ENCODE results near the gene CARMIL3.

Gene CARMIL3

DNA sequence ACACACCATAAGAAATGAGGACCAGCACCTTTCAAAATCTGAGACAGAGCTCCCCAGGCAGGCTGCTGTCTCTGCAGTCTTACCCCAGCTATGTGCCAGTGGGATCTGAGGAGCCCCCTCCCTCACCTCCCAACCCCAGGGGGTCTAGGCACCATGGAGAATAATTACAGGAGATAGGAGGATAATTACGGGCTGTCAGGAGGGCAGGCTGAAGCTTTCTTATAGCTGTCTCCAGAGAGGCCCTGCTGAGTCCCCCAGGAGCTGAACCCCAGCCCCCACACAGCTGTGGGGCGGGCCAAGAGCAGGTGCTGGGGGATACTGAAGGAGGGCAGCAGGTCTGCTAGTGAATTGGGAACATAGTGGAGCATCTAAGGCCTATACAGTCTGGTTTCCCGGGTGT is 26.3 kb downstream of the CARMIL3 start (continued):
- TF ChIP-seq, protein P1, sequence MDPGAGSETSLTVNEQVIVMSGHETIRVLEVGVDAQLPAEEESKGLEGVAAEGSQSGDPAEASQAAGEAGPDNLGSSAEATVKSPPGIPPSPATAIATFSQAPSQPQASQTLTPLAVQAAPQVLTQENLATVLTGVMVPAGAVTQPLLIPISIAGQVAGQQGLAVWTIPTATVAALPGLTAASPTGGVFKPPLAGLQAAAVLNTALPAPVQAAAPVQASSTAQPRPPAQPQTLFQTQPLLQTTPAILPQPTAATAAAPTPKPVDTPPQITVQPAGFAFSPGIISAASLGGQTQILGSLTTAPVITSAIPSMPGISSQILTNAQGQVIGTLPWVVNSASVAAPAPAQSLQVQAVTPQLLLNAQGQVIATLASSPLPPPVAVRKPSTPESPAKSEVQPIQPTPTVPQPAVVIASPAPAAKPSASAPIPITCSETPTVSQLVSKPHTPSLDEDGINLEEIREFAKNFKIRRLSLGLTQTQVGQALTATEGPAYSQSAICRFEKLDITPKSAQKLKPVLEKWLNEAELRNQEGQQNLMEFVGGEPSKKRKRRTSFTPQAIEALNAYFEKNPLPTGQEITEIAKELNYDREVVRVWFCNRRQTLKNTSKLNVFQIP (CRISPR knock-in tag; IDR thresholded peaks at IDR 0.05; ENCODE audit: borderline replicate concordance, low read depth): no peak
- no peak for TF ChIP-seq ZFP3 (CRISPR knock-in tag; IDR thresholded peaks at IDR 0.05)
- no peak for TF ChIP-seq ZFP30 (CRISPR knock-in tag; IDR thresholded peaks at IDR 0.05)
- TF ChIP-seq OSR1 (CRISPR knock-in tag; IDR thresholded peaks at IDR 0.05): no peak
- no peak for TF ChIP-seq TOX (CRISPR knock-in tag; IDR thresholded peaks at IDR 0.05; ENCODE audit: borderline replicate concordance)
- no peak for TF ChIP-seq ZNF8 (CRISPR knock-in tag; IDR thresholded peaks at IDR 0.05)
- TF ChIP-seq, protein P2, sequence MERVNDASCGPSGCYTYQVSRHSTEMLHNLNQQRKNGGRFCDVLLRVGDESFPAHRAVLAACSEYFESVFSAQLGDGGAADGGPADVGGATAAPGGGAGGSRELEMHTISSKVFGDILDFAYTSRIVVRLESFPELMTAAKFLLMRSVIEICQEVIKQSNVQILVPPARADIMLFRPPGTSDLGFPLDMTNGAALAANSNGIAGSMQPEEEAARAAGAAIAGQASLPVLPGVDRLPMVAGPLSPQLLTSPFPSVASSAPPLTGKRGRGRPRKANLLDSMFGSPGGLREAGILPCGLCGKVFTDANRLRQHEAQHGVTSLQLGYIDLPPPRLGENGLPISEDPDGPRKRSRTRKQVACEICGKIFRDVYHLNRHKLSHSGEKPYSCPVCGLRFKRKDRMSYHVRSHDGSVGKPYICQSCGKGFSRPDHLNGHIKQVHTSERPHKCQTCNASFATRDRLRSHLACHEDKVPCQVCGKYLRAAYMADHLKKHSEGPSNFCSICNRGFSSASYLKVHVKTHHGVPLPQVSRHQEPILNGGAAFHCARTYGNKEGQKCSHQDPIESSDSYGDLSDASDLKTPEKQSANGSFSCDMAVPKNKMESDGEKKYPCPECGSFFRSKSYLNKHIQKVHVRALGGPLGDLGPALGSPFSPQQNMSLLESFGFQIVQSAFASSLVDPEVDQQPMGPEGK (CRISPR knock-in tag; IDR thresholded peaks at IDR 0.05; ENCODE audit: borderline replicate concordance): no peak

DNA sequence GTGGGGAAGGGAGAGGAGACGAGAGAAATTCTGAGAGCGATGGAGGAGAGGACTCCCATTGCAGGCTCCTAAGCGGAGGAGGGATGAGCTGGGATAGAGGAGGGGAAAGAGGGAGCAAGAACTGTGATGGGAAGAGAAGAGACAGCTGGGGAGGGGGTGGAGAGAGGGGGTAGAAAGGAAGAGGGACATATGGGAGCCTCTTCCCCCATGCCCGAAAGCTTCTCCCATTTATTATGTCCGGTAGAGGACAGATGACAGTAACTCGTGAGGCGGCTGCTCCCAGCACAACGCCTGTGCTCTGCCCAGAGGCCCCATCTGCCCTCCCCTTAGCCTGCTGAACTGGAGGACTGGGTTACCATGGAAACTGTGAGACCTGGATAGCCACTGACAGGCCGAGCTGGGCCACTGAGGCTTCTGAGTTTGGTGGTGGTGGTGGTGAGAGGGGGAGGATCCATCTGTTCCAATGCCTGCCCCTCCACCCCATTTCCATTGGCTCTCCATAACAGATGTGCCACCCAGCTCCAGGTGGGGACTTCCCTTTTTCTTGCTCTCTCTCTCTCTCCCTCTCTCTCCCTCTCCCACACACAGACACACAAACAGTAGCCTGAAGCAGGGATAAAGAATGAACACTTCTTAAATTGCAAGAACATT is 27.8 kb downstream of the CARMIL3 start:
- no peak; the same call in 2 of the 3 replicates for ATAC-seq

DNA sequence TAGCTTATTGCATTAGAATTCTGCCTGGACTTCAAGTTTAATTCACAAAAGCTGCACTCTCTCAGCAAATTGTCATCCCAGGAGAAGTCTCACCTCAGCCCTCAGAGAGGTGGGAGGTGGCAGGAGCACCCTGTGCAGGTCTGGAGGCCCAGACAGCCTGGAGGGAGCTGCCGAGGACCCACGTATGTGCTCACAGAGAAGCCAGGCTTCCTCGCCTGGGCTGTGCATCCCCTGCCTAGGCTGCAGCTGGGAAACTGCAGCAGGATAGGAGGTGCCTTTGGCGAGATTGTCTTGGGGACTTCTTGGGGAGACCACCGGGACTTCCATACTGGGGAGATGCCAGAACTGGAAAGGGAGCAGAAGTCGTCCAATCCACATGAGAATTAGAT is 28.3 kb downstream of the CARMIL3 start:
- TF ChIP-seq OSR1 (CRISPR knock-in tag; IDR thresholded peaks at IDR 0.05): no peak
- no peak for TF ChIP-seq ISL1 (CRISPR knock-in tag; IDR thresholded peaks at IDR 0.05)
- TF ChIP-seq ZC3H10 (CRISPR knock-in tag; IDR thresholded peaks at IDR 0.05): no peak
- TF ChIP-seq ZNF70 (CRISPR knock-in tag; IDR thresholded peaks at IDR 0.05): no peak
- TF ChIP-seq GLIS3 (CRISPR knock-in tag; IDR thresholded peaks at IDR 0.05): no peak
- TF ChIP-seq ZFP3 (CRISPR knock-in tag; IDR thresholded peaks at IDR 0.05): no peak
- no peak for TF ChIP-seq CSDC2 (CRISPR knock-in tag; IDR thresholded peaks at IDR 0.05)
- no peak for TF ChIP-seq TOX (CRISPR knock-in tag; IDR thresholded peaks at IDR 0.05; ENCODE audit: borderline replicate concordance)
- TF ChIP-seq ZNF565 (CRISPR knock-in tag; conservative IDR thresholded peaks at IDR 0.05; ENCODE audit: low read depth): no peak
- TF ChIP-seq, protein P1 (CRISPR knock-in tag; IDR thresholded peaks at IDR 0.05; ENCODE audit: borderline replicate concordance, low read depth): no peak
- TF ChIP-seq ESRRG (CRISPR knock-in tag; IDR thresholded peaks at IDR 0.05): no peak
- TF ChIP-seq, protein P3, sequence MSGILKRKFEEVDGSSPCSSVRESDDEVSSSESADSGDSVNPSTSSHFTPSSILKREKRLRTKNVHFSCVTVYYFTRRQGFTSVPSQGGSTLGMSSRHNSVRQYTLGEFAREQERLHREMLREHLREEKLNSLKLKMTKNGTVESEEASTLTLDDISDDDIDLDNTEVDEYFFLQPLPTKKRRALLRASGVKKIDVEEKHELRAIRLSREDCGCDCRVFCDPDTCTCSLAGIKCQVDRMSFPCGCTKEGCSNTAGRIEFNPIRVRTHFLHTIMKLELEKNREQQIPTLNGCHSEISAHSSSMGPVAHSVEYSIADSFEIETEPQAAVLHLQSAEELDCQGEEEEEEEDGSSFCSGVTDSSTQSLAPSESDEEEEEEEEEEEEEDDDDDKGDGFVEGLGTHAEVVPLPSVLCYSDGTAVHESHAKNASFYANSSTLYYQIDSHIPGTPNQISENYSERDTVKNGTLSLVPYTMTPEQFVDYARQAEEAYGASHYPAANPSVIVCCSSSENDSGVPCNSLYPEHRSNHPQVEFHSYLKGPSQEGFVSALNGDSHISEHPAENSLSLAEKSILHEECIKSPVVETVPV (CRISPR knock-in tag; IDR thresholded peaks at IDR 0.05): no peak
- TF ChIP-seq SNAI2 (CRISPR knock-in tag; IDR thresholded peaks at IDR 0.05): no peak
- TF ChIP-seq ARNTL (CRISPR knock-in tag; IDR thresholded peaks at IDR 0.05; ENCODE audit: borderline replicate concordance, low read depth): no peak
- TF ChIP-seq ZNF8 (CRISPR knock-in tag; IDR thresholded peaks at IDR 0.05): no peak
- TF ChIP-seq TCF4 (CRISPR knock-in tag; IDR thresholded peaks at IDR 0.05; ENCODE audit: borderline replicate concordance): no peak
- no peak for TF ChIP-seq PPARA (CRISPR knock-in tag; IDR thresholded peaks at IDR 0.05; ENCODE audit: borderline replicate concordance)
- TF ChIP-seq, protein P4, sequence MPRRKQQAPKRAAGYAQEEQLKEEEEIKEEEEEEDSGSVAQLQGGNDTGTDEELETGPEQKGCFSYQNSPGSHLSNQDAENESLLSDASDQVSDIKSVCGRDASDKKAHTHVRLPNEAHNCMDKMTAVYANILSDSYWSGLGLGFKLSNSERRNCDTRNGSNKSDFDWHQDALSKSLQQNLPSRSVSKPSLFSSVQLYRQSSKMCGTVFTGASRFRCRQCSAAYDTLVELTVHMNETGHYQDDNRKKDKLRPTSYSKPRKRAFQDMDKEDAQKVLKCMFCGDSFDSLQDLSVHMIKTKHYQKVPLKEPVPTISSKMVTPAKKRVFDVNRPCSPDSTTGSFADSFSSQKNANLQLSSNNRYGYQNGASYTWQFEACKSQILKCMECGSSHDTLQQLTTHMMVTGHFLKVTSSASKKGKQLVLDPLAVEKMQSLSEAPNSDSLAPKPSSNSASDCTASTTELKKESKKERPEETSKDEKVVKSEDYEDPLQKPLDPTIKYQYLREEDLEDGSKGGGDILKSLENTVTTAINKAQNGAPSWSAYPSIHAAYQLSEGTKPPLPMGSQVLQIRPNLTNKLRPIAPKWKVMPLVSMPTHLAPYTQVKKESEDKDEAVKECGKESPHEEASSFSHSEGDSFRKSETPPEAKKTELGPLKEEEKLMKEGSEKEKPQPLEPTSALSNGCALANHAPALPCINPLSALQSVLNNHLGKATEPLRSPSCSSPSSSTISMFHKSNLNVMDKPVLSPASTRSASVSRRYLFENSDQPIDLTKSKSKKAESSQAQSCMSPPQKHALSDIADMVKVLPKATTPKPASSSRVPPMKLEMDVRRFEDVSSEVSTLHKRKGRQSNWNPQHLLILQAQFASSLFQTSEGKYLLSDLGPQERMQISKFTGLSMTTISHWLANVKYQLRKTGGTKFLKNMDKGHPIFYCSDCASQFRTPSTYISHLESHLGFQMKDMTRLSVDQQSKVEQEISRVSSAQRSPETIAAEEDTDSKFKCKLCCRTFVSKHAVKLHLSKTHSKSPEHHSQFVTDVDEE (CRISPR knock-in tag; IDR thresholded peaks at IDR 0.05): no peak
- ATAC-seq: no peak

More for the DNA sequence above, 27.8 kb downstream of the CARMIL3 start:
- TF ChIP-seq ZNF8 (CRISPR knock-in tag; IDR thresholded peaks at IDR 0.05) (no peak), GLIS3 (CRISPR knock-in tag; IDR thresholded peaks at IDR 0.05) (no peak), TOX (CRISPR knock-in tag; IDR thresholded peaks at IDR 0.05; ENCODE audit: borderline replicate concordance) (no peak), ZFP30 (CRISPR knock-in tag; IDR thresholded peaks at IDR 0.05) (no peak), ZFP3 (CRISPR knock-in tag; IDR thresholded peaks at IDR 0.05) (no peak), RARB (CRISPR knock-in tag; IDR thresholded peaks at IDR 0.05) (no peak), PPARA (CRISPR knock-in tag; IDR thresholded peaks at IDR 0.05; ENCODE audit: borderline replicate concordance) (no peak), ZNF70 (CRISPR knock-in tag; IDR thresholded peaks at IDR 0.05) (no peak)
- TF ChIP-seq, protein P1 (CRISPR knock-in tag; IDR thresholded peaks at IDR 0.05; ENCODE audit: borderline replicate concordance, low read depth): no peak

Data from SK-N-SH treated with all-trans-retinoic acid at 6 μM for 48 hours (cell line).